Forelimb muscle (tissue), 1 donor: ENCODE data around the gene ARHGEF35. TPM values are rescaled to one million over a fixed set of nuclear protein-coding genes. Genes with fewer than 3 reads are reported as not detected.
"Not testable (repeated sequence)": the region's sequence is repeated elsewhere in the genome, so short reads cannot be mapped to it uniquely, and the experiment has no call there.

Experiments used
- DNase-seq: peaks from one replicate; pipeline ENCODE4 v3.0.0-alpha.2; 2013; ENCODE audit warnings: low read depth
- polyA plus RNA-seq: library from polyadenylated mRNA; unstranded; fragments of 120-200 nt; gene quantifications from one replicate; pipeline ENCODE4 v1.2.1, GENCODE V29; 2013; ENCODE audit not compliant: insufficient read length

Gene ARHGEF35
- polyA plus RNA-seq, result 1.2 TPM

DNA sequence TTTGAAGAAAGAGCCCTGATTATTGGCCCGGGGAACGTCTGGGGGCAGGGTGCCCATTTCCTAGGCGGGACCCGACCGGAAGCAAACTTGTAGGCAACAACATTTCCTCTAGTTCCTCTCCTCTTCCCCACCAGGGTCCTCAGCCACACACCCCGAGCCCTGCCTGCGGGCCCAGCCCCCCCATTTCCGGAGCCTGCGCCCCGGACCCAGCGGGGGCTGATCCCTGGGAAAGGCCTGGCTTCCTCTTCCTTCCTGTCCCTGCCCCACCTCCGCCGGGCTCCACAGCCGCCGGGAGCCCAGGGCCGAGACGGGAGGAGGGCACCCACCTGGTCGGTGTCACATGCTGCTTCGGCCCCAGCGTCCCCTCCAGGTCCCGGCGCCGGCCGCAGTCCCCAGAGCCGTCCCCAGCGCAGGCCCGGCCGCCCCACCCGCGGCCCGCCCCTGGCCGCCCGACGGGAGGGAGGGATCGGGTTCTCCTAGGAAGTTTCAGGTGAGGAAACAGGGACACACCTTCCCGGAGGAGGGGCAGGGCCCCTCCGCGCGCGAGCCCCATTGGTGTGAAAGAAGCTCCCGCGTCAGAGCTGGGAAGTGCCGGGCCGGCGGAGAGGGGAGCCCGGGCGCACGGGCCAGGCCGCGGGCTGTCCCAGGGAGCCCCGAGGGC lies at the start of gene ARHGEF35:
Gene ARHGEF35 (minus strand): TSS at position 622 of the 661 bp plus-strand sequence. CDS start 7,450 bp downstream, outside the sequence.
- not testable (repeated sequence) for DNase-seq

DNA sequence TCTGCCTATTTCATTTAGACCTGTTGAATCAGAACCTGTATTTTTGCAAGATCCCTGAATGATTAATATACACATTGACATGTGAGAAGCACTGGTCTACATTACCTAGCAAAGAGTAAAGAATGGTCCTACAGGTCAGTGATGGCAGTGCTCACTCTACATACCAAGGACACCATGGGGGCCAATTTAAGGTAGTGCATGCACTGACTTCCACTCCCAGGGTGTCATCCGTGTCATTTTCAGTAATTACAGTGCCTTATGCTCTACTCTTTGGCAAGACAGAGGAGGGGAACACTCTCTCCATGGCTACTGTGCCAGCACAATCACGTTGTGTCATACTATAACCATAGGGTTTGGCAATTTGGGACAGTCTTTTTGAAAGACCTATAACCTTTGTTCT lies 49.7 kb upstream of the ARHGEF35 start:
- DNase-seq, result not testable (repeated sequence)

DNA sequence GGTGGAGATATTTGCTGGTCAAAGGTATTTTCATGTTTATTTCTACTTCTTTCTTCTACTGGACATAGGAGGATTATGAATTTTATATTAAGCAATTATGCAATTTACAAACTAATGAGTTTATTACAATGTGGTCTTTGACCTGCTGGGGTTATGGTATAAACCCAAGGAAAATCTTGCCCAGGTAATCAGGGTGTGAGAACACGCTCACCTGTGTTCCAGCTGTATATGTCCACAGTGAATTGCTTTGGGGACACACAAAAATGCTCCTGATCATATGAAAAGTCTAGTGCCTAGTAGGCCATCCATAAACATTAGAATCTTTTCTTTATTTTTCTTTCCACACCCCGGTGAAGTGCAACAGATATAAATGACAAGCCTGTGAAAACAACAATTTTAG lies 43.7 kb upstream of the ARHGEF35 start, which contains the start of gene OR2A42:
Gene OR2A42 (minus strand): TSS at position 241 of the 400 bp plus-strand sequence. CDS start 6,762 bp downstream, outside the sequence.
- DNase-seq, result not testable (repeated sequence)

DNA sequence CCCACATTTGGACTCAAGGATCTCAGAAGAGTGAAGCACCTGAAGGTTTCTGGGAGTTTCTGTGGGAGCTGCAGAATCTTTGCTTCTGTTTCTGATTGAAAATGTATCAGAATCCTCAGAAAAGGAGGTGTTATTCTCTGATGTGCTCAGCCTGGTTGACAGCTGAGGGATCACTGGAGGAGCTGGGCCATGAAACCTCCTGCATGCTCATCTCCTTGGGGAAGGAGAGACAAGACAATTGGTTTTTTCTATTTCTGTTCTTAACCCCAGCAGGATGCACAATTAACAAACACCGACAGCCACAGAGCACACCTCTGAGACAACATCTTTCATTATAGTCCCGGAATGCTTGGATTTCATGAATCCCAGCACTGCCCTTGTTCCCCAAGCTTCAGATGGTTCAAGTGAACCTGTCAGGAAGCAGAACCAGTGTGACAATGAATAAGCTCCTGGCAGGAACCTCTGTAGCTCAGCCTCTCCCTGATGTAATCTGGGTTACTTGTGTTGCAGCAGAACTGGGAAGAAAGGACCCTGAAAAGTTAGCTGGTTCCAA lies 43.0 kb upstream of the ARHGEF35 start:
- not testable (repeated sequence) for DNase-seq

DNA sequence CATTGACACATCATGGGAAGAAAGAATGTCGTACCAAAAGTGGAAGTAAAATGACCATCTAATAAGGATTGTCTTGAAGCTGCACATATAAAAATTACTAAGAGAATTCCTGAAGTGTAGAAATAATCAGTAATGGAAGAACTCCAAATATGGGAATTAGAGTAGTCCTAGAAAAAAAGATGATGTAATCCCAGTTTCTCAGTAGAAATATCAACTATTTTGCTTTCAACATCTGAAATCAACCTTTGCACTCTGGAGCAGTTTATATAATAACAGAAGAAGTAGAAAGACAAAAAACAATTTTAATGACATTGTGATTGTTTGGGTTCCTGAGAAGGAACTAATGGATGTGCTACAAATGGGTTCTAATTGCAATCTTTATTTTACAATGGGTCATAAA lies 37.4 kb upstream of the ARHGEF35 start:
- DNase-seq, result not testable (repeated sequence)

DNA sequence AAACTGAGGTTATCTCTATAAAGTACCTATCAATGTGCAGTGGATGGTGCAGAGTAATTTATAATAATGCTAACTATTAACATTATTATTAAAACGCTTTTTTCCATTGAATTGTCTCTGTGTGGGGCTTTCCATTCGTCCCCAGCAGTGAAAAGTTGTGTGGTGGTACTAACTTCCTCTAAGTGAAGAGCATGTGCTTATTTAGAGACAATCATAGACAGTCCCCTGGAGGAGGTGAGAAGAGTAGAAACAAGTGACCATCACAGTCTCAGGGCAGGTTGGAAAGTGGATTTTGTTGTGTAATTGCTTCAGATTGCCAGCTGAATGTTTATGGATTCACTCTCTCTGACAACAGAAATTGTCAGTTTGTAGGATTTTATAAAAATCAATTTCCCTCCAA lies 35.4 kb upstream of the ARHGEF35 start:
- not testable (repeated sequence) for DNase-seq

DNA sequence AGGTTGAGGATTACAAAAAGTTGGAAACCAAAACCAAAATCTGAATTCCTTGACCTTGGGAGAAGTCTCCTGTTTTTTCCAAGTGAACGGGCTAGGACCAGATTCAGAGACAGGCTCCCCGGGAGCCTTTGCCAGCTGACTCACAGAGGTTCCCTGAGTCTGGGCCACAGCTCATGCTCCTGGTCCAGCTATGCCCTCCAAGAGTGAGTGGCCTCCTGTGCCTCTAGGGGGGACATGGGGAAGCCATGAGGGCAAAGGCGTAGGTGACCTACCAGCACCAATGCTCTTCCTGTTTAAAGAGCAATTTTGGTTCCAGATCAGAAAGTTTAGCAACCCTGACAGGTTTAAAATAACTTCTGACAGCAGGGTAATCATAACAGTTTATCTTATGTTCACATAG lies 33.2 kb upstream of the ARHGEF35 start:
- DNase-seq, result not testable (repeated sequence)

DNA sequence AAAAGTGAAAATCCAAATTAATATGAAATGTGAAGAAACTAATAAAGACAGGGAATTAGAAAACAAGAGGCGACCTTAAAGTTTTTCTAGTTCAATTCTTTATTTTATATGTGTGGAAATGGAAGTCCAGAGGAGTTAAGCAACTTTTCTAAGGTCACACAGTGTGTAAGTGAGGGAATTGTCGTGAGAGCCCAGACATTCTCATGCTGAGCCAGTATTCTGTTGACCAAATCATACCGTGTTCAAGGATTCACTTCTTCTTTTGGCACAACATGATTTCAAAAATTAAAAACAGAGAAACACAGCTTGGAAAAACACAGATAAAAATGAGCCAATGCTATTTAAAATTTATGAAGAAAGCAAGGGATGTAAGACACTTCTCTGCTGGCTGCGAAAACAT lies 31.2 kb upstream of the ARHGEF35 start:
- not testable (repeated sequence) for DNase-seq

DNA sequence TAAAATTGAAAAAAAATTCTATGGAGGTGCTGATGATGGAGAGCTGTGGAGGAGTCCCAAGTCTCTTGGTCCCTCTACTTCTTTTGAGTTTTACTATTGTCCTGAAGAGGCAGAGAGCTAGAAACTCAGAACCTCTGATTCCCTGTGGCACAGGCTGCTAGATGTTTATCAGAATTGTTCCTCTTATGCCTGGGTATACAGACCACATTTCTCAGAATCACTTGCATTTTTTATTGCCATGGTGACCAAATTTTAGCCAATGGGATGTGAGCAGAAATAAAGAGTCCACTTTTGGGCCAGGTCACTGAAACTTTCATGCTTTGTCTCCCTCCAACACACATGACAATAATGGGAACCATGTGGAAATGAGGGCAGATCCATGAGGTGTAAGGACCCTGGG lies 28.0 kb upstream of the ARHGEF35 start:
- not testable (repeated sequence) for DNase-seq

DNA sequence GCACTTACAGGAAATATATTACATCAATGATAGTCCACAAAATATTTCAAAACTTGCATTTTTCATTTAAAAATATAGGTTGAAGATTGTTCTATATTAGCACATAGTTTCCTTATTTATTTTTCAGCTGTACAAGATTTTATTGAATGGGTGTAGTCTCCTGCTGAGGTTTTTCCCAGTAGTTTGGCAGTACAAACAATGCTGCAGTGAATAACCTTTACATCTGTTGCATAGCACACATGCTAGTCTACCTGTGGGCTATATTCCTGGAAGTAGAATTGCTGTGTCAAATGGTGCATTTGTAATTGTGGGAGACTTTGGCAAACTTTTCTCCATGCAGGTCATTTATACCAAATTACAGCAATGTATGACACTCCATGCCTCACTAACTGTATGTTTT lies 24.9 kb upstream of the ARHGEF35 start:
- not testable (repeated sequence) for DNase-seq

DNA sequence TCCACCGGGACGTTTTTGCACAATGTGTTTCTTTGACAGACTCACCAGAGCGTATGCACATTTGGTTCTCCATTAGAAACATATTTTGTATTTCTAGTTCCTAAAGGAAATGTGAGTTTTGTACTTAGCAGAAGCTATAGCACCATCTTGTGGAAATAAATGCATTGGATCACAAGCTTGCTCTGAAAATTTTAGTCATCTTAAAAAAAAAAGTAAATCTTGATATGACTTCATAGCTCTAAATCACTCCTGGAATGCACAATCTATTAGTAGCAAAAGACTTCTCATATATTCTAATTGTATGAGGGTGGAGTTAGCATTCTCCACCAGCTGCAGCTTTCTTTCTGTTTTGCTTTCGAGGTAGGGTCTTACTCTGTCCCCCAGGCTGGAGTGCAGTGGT lies 23.5 kb upstream of the ARHGEF35 start:
- not testable (repeated sequence) for DNase-seq

DNA sequence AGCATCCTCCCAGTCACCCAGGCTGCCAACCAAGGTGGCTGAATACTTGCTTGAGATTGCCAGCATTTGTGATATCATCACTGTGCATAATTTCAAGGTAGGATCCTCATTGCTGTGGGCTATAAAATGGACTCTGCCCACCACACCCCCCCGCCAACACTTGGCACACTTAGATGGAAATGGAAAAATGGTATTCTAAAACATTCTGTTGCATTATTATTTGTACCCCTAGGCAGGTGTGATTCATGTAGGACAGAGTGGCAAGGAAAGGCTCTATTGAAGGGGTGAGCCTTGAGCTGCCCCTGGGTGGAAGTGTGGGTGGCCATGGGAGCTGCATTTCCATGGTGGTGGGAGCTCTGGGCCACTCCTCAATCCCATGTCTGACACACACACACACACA lies 22.9 kb upstream of the ARHGEF35 start:
- DNase-seq, result not testable (repeated sequence)

DNA sequence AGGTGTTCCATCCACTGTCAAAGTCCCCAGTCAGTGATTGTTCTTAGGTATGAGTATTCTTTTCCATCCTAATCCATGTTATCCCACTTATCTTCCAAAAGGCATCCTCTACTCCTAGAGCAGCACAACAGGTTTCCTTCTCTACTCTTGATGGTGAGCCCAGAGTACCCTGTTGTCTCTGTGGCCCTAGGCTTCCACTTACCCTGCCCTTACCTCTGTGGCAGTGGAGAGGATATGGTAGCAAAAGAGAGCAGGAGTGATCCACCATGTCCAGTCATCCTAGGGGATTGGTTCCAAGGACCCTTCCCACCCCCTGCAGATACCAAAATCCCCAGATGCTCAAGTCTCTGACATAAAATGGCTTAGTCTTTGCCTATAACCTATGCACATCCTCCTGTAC lies 21.6 kb upstream of the ARHGEF35 start:
- not testable (repeated sequence) for DNase-seq

DNA sequence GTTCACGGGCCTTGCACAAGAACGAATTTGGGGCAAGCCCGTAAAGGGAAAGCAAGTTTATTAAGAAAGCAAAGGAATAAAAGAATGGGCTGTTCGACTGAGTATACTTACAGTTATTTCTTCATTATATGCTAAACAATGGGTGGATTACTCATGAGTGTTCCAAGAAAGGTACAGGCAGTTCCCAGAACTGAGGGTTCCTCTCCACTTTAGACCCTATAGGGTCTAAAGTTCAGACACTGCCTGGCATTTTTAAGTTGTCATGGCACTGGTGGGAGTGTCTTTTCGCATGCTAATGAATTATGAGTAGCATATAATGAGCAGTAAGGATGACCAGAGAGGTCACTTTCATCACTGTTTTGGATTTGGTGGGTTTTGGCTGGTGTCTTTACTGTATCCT lies 9.7 kb upstream of the ARHGEF35 start:
- not testable (repeated sequence) for DNase-seq

DNA sequence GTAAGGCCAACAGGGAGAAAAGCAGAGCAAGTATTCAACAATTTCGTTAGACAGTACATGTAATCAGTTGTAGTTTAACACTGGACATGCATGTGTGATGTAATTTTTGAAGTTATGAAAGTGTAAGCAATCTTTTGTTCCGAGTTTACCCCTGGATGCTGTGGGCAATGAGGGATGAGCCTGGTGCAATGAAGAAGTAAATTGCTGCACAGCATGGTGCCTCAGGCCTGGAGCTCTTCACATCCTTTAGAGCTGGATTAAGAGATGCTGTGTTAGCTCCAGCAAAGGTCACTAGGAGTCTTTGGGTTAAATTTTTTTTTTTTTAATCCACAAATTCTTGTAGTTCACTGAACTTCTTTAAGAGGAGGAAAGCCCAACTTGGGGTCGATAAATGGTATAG lies 7.5 kb upstream of the ARHGEF35 start:
- DNase-seq, result not testable (repeated sequence)

DNA sequence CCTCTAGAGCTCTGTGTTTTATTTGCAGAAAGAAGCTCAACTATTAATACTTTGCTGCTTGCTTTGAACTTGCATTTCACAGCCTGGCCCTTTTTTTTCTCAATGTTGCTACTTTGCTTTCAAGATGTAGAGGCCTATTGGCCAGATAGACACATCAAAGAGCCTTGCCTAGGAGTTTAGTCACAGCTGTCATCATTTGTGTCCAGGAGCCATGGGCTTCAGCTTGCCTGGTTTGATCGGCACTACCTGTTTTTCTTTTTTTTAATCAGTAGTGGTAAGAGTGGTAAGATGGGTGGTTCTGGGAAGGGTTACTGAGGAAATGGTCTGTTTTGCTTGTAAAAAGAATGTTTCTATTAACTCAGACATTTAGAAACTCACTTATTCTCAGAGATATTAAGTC lies 6.3 kb upstream of the ARHGEF35 start:
- DNase-seq, result not testable (repeated sequence)

DNA sequence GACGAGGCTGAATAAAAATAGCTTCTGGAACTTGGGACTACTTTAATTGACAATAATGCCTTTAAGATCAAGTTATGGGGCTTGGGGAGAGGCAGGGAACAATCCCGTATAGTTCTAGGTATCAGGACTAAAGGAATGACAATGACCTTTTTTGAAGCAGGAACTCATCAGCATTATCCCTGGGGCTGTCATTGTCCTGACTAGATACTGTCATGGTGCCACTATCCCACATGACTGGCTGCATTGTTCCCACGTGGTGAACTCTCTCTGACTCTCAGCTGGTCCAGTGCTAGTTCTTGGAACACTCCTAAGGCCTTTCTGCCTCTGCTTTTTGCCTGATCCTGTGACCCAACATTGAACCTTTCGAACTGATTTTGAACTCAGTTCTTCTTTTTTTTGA lies 3.3 kb upstream of the ARHGEF35 start:
- DNase-seq, result not testable (repeated sequence)

DNA sequence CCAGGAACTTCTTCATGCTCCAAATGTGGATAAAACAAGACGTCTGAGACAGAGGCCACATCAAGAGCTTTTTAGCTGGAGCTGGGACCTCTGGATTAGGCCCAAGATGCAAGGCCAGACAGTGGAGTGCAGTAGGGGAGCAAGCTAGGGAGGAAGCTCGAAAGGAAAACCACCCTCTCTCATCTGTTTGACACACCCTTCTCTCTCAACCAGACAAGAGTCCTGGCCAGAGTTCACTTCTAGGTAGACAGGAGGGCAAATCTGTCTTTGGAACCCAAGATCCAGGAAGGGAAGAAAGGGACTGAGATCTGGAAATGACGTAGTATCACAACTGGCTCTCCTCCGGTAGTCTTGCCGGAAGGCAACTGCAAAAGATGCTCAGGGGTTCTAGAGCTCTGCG lies 1.2 kb downstream of the ARHGEF35 start:
- not testable (repeated sequence) for DNase-seq

DNA sequence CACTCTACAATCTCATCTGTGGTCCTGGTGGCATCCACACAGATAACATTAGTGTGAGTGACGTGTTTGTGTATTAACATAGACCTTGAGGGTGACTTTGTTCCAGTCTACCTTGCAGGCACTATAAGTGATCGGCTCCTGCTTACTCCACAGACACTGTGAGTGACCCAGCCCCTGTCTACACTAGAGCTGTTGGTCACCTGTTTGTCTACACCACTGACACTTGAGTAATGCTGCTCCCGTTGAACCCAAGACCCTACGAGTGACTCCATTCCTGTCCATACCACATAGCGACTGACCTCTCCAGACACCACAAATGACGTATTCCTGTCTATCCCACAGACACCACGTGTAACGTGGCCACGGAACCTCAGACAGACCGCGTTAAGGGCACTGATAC lies 1.9 kb downstream of the ARHGEF35 start:
- DNase-seq, result not testable (repeated sequence)

DNA sequence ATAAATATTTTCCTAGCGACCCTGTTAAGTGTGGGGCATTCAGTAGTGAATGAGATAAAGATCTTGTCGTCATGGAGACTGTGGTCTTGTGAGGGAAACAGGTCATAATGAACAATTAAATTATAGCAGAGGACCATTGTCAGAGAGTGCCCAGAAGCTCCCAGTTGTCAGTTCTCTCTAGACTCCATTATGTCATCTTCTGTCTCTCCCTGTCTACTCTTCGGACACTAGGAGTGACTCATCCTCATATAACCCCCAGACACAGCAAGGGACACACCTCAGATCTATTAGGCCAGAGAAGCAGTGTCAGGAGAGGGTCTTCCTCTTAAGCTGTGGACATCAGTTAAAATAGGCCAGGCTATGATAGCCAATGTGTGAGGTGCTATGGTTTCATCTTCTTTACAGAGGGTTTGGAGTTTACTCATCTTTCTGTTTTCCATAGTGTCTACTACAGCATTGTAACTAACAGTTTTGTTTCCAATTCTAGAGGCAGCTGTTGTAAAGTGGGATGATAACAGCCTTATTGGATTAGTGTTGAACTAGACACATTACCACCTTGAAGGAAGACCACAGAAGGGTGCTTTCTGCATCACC lies 7.0 kb downstream of the ARHGEF35 start:
- DNase-seq, result not testable (repeated sequence)

DNA sequence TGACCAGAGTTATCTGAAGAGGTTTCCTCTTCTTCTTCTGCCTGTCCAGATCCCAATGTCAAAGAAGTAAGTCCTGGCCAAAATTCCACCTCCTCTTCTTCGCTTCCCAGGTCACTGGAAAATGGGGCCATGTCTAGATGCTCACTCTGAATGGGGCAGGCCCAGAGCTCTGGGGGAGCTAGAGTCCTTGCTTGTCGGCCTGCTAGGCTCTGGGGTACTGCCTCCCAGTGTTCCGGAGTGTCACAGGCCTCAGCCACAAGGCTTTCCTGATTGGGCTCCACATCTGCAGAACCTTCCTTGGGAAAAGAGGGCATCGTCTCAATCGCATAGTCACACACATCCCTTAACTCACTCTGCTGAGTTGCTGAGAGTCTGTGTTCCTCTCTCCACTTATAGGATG lies 7.8 kb downstream of the ARHGEF35 start:
- DNase-seq, result not testable (repeated sequence)

DNA sequence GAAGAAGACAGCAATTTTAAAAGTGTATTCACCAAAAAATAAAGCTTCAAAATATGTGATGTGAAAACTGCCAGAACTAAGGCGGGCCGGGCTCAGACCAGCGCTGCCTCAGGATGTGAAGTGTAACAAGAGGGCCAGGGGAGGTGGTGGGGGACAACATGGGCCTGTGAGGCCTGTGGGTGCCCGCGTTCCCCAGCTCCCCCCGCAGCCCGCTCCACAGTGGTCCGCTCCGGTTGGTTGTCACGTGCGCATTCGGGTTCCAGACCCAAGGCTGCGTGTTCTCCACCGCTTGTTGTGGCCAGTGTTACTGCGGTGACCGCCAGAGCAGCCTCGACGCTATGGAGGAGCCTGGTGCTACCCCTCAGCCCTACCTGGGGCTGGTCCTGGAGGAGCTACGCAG lies 12.5 kb downstream of the ARHGEF35 start, which contains the start of gene CTAGE4:
Gene CTAGE4 (plus strand): TSS at position 301 of the 400 bp plus-strand sequence. CDS start 38 bp downstream, at position 339.
- not testable (repeated sequence) for DNase-seq

DNA sequence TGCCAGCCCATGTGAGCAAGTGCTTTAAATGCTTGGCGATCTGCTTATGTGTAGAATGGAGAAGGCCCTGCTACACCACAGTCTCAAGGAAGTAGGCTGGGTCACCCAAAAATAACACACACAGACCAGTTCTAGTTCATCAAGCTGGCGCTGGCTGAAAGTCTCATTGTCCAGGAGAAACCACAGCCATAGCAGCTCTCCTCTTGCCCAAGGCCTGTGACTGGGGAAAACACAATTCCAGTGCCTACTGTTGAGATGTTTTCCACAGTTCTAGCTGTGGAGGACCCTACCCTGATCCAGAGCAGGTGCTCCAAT lies 16.5 kb downstream of the ARHGEF35 start:
- DNase-seq, result not testable (repeated sequence)
